ENCODE measurements around the gene SNX1.

The SNX1 gene

GRCh38 chr15:64164436-64164835 is 68.7 kb downstream of the SNX1 start:
- DNase-seq (ENCODE audit: low read depth), result no peak

GRCh38 chr15:64166102-64166890 is 70.5 kb downstream of the SNX1 start:
- DNase-seq (ENCODE audit: low read depth), result no peak

DNA sequence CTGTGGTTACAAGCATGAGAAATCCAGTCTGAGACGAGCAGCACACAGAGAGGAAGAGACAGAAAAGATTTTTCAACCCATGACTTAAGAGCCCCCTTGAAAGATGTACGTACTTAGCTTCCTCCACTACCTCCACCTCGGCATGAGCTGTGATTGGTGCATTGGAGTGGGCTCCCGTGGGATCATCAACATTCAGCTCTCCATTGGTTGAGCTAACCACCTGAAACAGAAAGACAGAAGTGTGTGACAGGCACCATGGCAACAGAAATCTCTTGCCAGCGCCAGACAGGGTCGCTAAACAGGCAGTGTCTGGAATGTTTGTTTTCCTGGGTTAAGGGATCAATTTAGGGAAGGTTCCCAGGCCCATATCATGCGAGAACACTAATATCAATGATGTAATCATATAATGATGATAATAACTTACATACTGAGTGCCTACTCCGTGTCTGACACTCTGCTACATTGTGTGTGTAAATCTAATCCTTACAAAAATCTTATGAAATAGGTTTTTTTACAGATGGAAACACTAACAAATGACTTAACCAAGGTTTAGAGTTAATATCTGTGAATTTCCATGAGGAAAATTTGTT is 84.5 kb downstream of the SNX1 start:
- no peak for DNase-seq (ENCODE audit: low read depth)

DNA sequence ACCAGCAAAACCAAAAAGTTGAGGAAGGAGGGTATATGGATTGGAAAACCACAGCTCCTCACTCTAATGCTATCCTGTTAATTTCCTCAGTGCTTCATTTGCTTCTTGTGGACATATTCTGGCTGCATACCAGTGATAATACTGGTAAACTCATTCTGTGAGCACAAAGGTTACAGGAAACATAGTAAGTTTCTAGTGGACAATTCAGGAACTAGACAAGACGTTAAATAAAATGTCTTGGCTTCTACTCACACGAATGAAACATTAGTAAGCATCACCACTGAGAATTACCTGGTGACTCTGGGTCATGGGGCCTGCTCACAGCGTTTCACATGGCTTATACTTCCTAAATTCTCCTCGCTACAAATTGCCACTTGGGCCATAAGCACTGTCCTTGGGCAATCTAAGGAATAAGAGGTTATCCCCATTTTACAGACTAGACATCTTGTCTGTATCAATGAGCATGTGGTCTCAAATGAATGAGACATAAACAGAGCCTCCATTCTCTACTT is 87.1 kb downstream of the SNX1 start:
- DNase-seq (ENCODE audit: low read depth), result no peak

DNA sequence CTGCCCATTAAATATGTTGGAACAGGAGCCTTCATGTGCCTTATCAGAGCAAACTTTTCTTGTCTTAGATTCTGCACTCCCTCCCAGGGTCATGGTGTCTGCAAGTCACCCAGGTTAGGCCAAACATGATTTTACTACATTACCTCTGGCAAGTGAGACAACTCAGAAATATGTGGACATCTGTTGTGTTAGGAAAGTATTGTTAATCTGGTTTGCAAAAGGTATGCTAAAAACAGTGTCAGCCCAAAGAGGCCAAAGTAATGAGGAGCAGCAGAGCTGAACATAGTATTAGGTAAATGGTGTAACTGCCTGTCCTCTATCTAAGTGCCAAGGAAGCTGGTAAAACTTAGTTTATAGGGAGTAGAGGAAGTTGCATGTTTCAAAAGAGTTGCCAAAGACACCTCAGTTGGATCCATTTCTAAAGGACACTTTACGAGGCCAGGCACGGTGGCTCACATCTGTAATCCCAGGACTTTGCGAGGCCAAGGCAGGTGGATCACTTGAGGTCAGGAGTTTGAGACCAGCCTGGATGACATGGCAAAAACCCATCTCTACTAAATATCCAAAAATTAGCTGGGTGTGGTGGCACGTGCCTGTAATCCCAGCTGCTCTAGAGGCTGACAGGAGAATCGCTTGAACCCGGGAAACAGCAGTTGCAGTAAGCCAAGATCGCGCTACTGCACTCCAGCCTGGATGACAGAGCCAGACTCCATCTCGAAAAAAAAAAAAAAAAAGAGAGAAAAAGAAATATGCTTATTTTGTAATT is 89.5 kb downstream of the SNX1 start:
- no peak for DNase-seq (ENCODE audit: low read depth)

GRCh38 chr15:64187396-64188191 is 91.8 kb downstream of the SNX1 start:
- DNase-seq (ENCODE audit: low read depth), result no peak
